Gastroesophageal sphincter (tissue), 4 donors: Measurements from ENCODE around the gene ZNF213. TPM values are rescaled to one million over a fixed set of nuclear protein-coding genes. Genes with fewer than 3 reads are reported as not detected.
A peak's percentile ranks its signal among the peaks of the same experiment; 100 is the strongest.

ENCODE experiments used
- ATAC-seq: fragments of 150-250 bp; one replicate; pipeline ENCODE4 v1.9.1; 2016; ENCODE audit warnings: mild to moderate bottlenecking, moderate library complexity
- H3K27ac ChIP-seq, 4 donors: fragments of 200-600 bp; sonication (generic) in 3 of 4; 1 replicate in 3 of 4; 2 replicates in 1 of 4; pipeline ENCODE4 v1.5.1; 2016 to 2019
- H3K27me3 ChIP-seq: fragments of 200-600 bp; sonication (generic); one replicate; pipeline ENCODE4 v1.5.1; 2019
- H3K36me3 ChIP-seq, 2 donors: fragments of 200-600 bp; sonication (generic); one replicate each; pipeline ENCODE4 v1.5.1; 2019; ENCODE audit warnings: control low read depth in 1 of 2
- H3K4me1 ChIP-seq, 3 donors: fragments of 200-600 bp; sonication (generic); 1 replicate in 2 of 3; 2 replicates in 1 of 3; pipeline ENCODE4 v1.5.1; 2016 to 2019; ENCODE audit warnings: control low read depth in 2 of 3
- H3K4me3 ChIP-seq, 2 donors: fragments of 200-600 bp; sonication (generic); one replicate each; pipeline ENCODE4 v1.5.1; 2019; ENCODE audit warnings: mild to moderate bottlenecking in 1 of 2, moderate library complexity in 1 of 2
- H3K9me3 ChIP-seq, 3 donors: fragments of 200-600 bp; sonication (generic); one replicate each; pipeline ENCODE4 v1.5.1; 2017 to 2019; ENCODE audit warnings: control low read depth in 2 of 3
- EP300 ChIP-seq: sonication (generic); formaldehyde crosslinking; IDR thresholded peaks from one replicate; pipeline ENCODE4 v1.6.1; 2017; ENCODE audit warnings: antibody characterized with exemption, mild to moderate bottlenecking
- POLR2A ChIP-seq, 2 donors: fragments of 450-650 bp; IDR thresholded peaks; one replicate each; pipeline ENCODE4 v1.6.1; 2017; ENCODE audit warnings: antibody characterized with exemption in 2 of 2, mild to moderate bottlenecking in 2 of 2, moderate library complexity in 1 of 2
- POLR2AphosphoS5 ChIP-seq: sonication (generic); formaldehyde crosslinking; IDR thresholded peaks from one replicate; pipeline ENCODE4 v1.6.1; 2017; ENCODE audit warnings: antibody characterized with exemption
- WGBS, 2 donors: methylation state at CpG; one replicate each; pipeline ENCODE4 v1.1.5; 2018; ENCODE audit warnings: low coverage in 1 of 2; 5-methylcytosine and 5-hydroxymethylcytosine counted together
- total RNA-seq, 4 donors: library from RNA; depleted of rRNA; stranded (reverse); fragments of >200 nt; gene quantifications; one replicate each; pipeline ENCODE4 v1.1.0, GENCODE V29; 2016
- TF ChIP-seq, protein P1 (sequence below), 4 experiments: fragments of 200-600 bp in 2 of 4; fragments of 450-650 bp in 2 of 4; sonication (generic) in 1 of 4; IDR thresholded peaks; one replicate each; pipeline ENCODE4 v1.5.1; 2017 to 2019; ENCODE audit warnings: antibody characterized with exemption in 4 of 4, mild to moderate bottlenecking in 2 of 4, moderate library complexity in 2 of 4

The ZNF213 gene
- total RNA-seq, 4 donors from 2014 or later = 3.6 to 22.3 (median 12.2) TPM

- H3K4me1 ChIP-seq = peaks cover 0 to 49% (median 3%) of the 10 kb centered on the region in 3 donors
- ATAC-seq = no peak
- peaks cover 0 to 9% (median 0%) of the 10 kb centered on the region in 3 donors for H3K9me3 ChIP-seq
- 93 to 100% methylated on average over 2 of the region's 2 CpGs for WGBS, 2 donors
- H3K4me3 ChIP-seq = no peak overlapping the region
- TF ChIP-seq, protein P1, sequence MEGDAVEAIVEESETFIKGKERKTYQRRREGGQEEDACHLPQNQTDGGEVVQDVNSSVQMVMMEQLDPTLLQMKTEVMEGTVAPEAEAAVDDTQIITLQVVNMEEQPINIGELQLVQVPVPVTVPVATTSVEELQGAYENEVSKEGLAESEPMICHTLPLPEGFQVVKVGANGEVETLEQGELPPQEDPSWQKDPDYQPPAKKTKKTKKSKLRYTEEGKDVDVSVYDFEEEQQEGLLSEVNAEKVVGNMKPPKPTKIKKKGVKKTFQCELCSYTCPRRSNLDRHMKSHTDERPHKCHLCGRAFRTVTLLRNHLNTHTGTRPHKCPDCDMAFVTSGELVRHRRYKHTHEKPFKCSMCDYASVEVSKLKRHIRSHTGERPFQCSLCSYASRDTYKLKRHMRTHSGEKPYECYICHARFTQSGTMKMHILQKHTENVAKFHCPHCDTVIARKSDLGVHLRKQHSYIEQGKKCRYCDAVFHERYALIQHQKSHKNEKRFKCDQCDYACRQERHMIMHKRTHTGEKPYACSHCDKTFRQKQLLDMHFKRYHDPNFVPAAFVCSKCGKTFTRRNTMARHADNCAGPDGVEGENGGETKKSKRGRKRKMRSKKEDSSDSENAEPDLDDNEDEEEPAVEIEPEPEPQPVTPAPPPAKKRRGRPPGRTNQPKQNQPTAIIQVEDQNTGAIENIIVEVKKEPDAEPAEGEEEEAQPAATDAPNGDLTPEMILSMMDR (IDR thresholded peaks at IDR 0.05) = no peak
- TF ChIP-seq POLR2A (IDR thresholded peaks at IDR 0.05) (no peak), EP300 (no peak), POLR2AphosphoS5 (no peak)
- peaks cover 5% of the 10 kb centered on the region for H3K27me3 ChIP-seq
- no peak overlapping the region for H3K27ac ChIP-seq
- no peaks in the 10 kb centered on the region for H3K36me3 ChIP-seq
Measured at GRCh38 chr16:3155181-3155580, 20.4 kb downstream of the ZNF213 start.

GRCh38 chr16:3155972-3156371, 21.1 kb downstream of the ZNF213 start:
- Histone ChIP-seq H3K27me3 (peaks cover 12% of the 10 kb centered on the region), H3K9me3 (peaks cover 0 to 9% (median 0%) of the 10 kb centered on the region in 3 donors), H3K27ac (no peak overlapping the region), H3K4me3 (no peak overlapping the region), H3K36me3 (no peaks in the 10 kb centered on the region), H3K4me1 (peaks cover 0 to 47% (median 0%) of the 10 kb centered on the region in 3 donors)
- no peak for ATAC-seq
- no peak for TF ChIP-seq POLR2AphosphoS5
- 100% methylated on average over 2 of the region's 3 CpGs; no CpG with 5 or more reads in 1 of the 2 donors for WGBS, 2 donors

DNA sequence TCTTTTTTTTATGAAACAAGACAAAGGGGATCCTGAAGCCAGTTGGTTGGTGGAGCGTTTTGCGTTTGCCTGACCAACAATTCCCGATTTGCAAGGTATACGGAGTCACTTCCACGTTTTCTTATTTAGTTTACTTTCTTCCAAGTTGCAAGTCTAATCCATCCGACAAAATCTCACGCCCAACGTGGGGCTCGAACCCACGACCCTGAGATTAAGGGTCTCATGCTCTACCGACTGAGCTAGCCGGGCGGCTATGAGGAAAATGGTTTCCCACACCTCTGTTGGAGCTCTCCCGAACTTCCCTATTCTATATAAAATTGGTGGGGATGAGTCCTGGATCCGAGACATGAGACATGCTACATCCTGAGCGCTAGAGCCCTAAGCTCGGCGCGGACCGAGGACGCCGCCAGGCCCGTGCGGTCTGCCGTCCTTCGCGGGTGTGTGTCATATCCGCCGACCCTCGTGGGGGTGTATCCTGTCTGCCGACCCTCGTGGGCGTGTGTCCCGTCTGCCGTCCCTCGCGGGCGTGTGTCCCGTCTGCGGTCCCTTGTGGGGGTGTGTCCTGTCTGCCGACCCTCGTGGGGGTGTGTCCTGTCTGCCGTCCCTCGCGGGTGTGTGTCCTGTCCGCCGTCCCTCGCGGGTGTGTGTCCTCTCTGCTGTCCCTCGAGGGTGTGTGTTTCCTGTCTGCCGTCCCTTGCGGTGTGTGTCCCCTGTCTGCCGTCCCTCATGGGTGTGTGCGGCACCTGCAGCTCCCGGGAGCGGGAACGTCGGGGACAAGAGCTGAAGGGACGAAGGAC, 22.6 kb downstream of the ZNF213 start:
- ATAC-seq = peak; percentile 7
- 4% methylated on average over 8 of the region's 59 CpGs; no CpG with 5 or more reads in 1 of the 2 donors for WGBS, 2 donors

DNA sequence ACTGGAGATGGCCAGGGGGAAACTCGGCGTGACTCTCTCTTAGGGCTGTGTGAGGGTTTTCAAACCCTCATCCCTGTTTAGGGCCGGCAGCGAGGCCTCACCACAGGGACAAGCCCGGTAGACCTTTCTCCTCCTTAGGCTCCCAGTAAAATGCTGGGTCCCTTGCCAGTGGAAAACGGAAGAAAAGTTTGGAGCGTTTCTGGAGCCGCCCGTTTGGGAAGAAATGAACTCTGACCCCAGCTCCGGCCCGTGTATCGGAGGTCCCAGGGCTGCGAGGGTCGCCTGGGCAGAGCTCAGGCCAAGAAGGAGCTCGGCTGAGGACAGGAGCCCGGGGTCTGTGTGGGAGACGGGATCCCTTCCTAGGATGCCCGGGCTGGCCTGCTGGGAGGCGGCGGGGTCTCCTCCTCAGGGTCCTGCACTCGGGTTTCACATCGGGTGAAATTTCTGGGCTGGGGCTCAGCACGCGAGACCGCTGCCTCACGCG, 23.2 kb downstream of the ZNF213 start:
- H3K27ac ChIP-seq = peak overlapping the region; percentile 45 to 95 (median 89)
- H3K9me3 ChIP-seq = peaks cover 0 to 9% (median 0%) of the 10 kb centered on the region in 3 donors
- WGBS, 2 donors = 0% methylated on average over 2 of the region's 27 CpGs; no CpG with 5 or more reads in 1 of the 2 donors
- peaks cover 0 to 28% (median 0%) of the 10 kb centered on the region in 3 donors for H3K4me1 ChIP-seq
- no peaks in the 10 kb centered on the region for H3K36me3 ChIP-seq
- peaks cover 29% of the 10 kb centered on the region for H3K27me3 ChIP-seq
- ATAC-seq = peak; percentile 21
- peak overlapping the region; percentile 68 to 91 for H3K4me3 ChIP-seq
- TF ChIP-seq POLR2A (IDR thresholded peaks at IDR 0.05) (no peak), POLR2AphosphoS5 (no peak), EP300 (no peak)
- TF ChIP-seq, protein P1 (IDR thresholded peaks at IDR 0.05) = no peak

More for the DNA sequence above, 22.6 kb downstream of the ZNF213 start:
- Histone ChIP-seq H3K4me1 (peaks cover 0 to 33% (median 0%) of the 10 kb centered on the region in 3 donors), H3K4me3 (peak overlapping the region; percentile 68 to 91), H3K9me3 (peaks cover 0 to 9% (median 0%) of the 10 kb centered on the region in 3 donors), H3K27me3 (peaks cover 26% of the 10 kb centered on the region), H3K27ac (peak overlapping the region; percentile 45 to 95 (median 89)), H3K36me3 (no peaks in the 10 kb centered on the region)
- TF ChIP-seq POLR2AphosphoS5 (no peak), EP300 (no peak), POLR2A (IDR thresholded peaks at IDR 0.05) (no peak)

- H3K27me3 ChIP-seq = peaks cover 35% of the 10 kb centered on the region
- WGBS, 2 donors = 0 to 1% methylated on average over 12 to 16 of the region's 70 CpGs
- peaks cover 0 to 9% (median 0%) of the 10 kb centered on the region in 3 donors for H3K9me3 ChIP-seq
- peak overlapping the region; percentile 68 to 91 for H3K4me3 ChIP-seq
- TF ChIP-seq POLR2A (IDR thresholded peaks at IDR 0.05) = peak in 1 of 2 donors; percentile 7
- no peak for TF ChIP-seq EP300
- H3K36me3 ChIP-seq = no peaks in the 10 kb centered on the region
- H3K4me1 ChIP-seq = peaks cover 0 to 28% (median 0%) of the 10 kb centered on the region in 3 donors
- peak overlapping the region; percentile 45 to 95 (median 89) for H3K27ac ChIP-seq
- ATAC-seq = peak; percentile 93
Measured at GRCh38 chr16:3158510-3159314, 23.9 kb downstream of the ZNF213 start.
